ENCODE results near the gene N4BP2L2.

DNA sequence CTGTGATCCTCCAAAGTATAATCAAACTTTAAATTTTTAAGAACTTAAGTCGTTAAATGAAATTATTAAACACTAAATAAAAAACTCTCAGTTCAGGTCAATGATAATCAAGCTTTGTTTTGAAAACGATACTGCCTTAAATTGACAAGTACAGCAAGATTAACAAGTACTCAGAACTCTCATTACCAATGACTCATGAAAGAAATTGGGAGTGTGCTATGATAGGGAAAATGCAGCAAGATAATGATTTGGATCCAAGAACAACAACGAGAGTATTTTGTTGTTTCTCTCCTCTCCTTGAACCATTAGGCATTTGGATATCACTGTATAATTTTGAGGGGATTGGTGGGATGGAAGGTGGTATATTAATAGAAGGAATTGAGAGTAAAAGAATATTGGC, 10.2 kb downstream of the N4BP2L2 start:
- TF ChIP-seq CTCF (IDR thresholded peaks at IDR 0.05) (no peak), POLR2A (IDR thresholded peaks at IDR 0.05) (no peak), POLR2AphosphoS5 (IDR thresholded peaks at IDR 0.05) (no peak)
